Epithelial cell of proximal tubule (primary cell): Measurements from ENCODE around the gene MCM9. TPM values are rescaled to one million over a fixed set of nuclear protein-coding genes. Genes with fewer than 3 reads are reported as not detected.

Source experiments
- DNase-seq: peaks from one replicate; pipeline ENCODE4 v3.0.0-alpha.2; 2011; ENCODE audit warnings: low read depth
- H3K4me3 ChIP-seq: 2 replicates; pipeline ENCODE4 v1.5.1; 2011; ENCODE audit warnings: low read depth, mild to moderate bottlenecking, low read length
- CTCF ChIP-seq: conservative IDR thresholded peaks from 2 replicates; pipeline ENCODE4 v1.5.1; 2012; ENCODE audit warnings: low read depth, mild to moderate bottlenecking, low read length
- total RNA-seq: library from RNA; depleted of rRNA; stranded (reverse); fragments of >200 nt; gene quantifications from 2 replicates; pipeline ENCODE4 v1.2.3, GENCODE V29; 2015

The MCM9 gene
- total RNA-seq, 1 donor from 2014 or later: 9.6 TPM

- DNase-seq: no peak
- peak overlapping the region; percentile 85 for H3K4me3 ChIP-seq
- TF ChIP-seq CTCF: no peak
Measured at GRCh38 chr6:118895261-118895560, 39.7 kb downstream of the MCM9 start.

- H3K4me3 ChIP-seq: peak overlapping the region; percentile 85
- DNase-seq: no peak
- TF ChIP-seq CTCF: no peak
Measured at GRCh38 chr6:118894425-118895260, 40.3 kb downstream of the MCM9 start.

GRCh38 chr6:118893807-118894424 is 41.0 kb downstream of the MCM9 start, which contains the start of gene ASF1A:
TSS of gene ASF1A (plus strand) at chr6:118894152. CDS start at chr6:118894414, 262 bp downstream.
- H3K4me3 ChIP-seq: peak within 1 kb of the TSS; percentile 85
- DNase-seq: peak; percentile 80
- TF ChIP-seq CTCF: peak; percentile 66

GRCh38 chr6:118893064-118893806 is 41.7 kb downstream of the MCM9 start:
- DNase-seq: peak; percentile 43
- no peak for TF ChIP-seq CTCF

GRCh38 chr6:118892355-118892991 is 42.5 kb downstream of the MCM9 start:
- TF ChIP-seq CTCF: no peak
- peak overlapping the region; percentile 85 for H3K4me3 ChIP-seq
- DNase-seq: no peak

More at GRCh38 chr6:118893064-118893806, 41.7 kb downstream of the MCM9 start:
- peak overlapping the region; percentile 85 for H3K4me3 ChIP-seq

GRCh38 chr6:118890997-118891790 is 43.8 kb downstream of the MCM9 start:
- H3K4me3 ChIP-seq: no peak overlapping the region
- no peak for DNase-seq
- TF ChIP-seq CTCF: no peak
